HG03571 (cell line): ENCODE measurements around the gene TAS2R60.
"Not testable (repeated sequence)": the region's sequence is repeated elsewhere in the genome, so short reads cannot be mapped to it uniquely, and the experiment has no call there.

Source experiments
- ATAC-seq: cut with Tn5 transposase; IDR thresholded peaks from one replicate; pipeline ENCODE4 v1.9.1; 2021; ENCODE audit not compliant: unreplicated experiment

Gene TAS2R60

DNA sequence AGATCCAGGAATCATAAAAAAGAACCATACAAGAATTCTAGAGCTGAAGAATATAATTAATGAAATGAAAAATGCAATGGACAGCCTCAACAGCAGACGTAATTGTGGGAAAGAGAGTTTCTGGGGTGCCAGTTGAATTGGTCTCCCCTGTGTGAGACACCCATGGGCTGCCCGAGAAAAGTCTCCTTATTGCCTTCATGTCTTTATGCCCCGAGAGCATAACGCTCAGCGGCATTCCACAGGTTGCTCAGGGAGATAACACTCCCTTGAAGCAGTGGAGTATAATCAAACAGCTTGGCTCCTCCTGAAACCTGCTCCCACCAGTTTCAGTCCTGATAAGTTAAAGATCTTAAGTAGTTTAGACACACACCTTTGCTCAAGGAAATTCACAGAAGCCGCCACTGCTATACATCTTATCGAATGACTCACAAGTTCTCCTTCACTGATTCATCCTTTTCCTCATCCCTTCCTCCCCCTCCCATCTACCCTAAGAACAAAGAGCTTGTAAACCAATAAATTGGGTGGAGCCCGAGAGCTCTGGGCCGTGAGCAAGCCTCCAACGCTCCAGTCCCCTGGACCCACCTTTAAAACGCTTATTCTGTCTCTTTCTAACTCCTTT is 28.9 kb downstream of the TAS2R60 start:
- not testable (repeated sequence) for ATAC-seq

DNA sequence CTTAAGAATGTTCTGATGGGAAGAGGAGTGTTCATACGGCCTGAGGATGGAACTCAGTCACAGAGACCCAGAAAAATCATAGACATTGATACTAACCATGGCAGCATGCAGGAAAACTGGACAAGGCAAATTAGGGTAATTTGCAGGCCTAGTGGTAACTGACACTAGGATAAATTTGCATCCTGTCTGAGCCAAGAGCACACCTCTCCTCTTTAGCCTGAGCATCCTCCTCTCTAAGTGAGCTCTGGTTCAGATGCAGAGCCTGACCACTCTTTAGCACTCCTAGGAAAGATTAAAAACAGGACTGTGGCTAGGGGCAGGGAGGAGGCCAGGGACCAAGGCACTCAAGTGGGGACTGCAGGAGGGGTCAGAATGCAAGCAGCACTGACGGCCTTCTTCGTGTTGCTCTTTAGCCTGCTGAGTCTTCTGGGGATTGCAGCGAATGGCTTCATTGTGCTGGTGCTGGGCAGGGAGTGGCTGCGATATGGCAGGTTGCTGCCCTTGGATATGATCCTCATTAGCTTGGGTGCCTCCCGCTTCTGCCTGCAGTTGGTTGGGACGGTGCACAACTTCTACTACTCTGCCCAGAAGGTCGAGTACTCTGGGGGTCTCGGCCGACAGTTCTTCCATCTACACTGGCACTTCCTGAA is 34.4 kb downstream of the TAS2R60 start, which contains the start of gene TAS2R41:
Gene TAS2R41 (plus strand): TSS at position 373 of the 650 bp plus-strand sequence. CDS start 0 bp downstream, at position 373.
- ATAC-seq = no peak

DNA sequence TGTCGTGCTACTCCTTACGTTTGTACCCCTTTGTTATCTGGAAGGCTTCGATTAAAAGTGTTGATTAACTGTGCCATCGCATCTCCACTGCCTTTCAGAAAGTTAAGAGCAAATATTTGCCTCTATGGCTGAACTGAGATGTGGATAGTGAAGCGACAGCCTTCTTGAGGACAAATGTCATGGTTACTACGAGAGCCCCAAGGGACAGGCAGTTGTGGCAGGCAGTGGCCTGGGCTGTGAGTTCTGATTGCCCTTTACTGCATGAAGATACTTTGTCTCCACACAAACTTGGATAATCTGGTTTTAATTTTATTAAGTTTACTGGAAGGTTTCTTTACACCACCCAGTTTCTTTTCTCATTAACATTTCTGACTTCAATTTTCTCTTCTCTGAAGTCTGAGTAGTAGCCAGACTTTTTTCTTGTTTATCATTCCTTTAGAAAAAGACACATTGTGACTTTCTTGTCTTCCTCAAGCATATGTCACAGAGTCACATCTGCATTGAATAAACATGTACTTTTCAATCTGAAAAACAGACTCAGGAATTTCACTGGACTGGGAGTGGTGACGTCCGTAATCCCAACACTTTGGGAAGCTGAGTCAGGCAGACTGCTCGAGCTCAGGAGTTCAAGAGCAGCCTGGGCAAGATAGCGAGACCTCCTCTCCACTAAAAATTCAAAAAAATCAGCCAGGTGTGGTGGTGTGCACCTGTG is 36.0 kb downstream of the TAS2R60 start:
- no peak for ATAC-seq

DNA sequence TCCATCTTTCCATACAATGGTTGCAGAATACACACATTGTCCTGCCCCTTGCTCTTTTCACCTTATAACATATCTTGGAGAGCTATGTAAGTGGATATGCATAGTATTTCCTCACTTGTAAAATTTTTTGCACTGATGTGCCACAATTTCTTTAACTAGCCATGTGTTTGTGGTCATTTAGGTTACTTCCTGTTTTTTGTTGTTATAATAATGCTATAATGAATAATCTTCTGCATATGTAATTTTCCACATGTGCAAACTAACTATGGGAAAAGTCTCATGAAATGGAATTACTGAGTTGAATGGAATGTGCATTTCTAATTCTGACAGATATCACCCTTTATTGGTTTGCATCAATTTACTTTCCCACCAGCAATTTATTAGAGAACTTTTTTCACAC is 37.2 kb downstream of the TAS2R60 start:
- ATAC-seq = no peak

DNA sequence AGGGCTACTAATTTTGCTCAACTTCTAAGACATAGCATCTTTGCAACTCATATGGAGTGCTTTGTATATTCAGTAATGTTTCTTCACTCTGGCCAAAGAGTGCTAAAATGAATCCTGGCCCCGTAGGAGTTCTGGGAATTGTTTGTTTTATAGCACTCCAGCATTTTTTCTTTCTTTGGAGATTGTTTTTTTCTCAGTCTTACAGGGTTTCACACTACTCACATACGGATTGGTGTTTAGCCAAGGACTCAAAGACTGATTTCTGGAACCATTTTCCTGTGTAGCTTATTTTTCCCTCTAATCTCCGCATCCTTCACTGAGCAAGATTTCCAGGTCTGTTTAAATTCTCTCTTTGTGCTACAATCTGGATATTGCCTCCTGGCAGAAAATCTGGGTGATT is 40.9 kb downstream of the TAS2R60 start:
- no peak for ATAC-seq

DNA sequence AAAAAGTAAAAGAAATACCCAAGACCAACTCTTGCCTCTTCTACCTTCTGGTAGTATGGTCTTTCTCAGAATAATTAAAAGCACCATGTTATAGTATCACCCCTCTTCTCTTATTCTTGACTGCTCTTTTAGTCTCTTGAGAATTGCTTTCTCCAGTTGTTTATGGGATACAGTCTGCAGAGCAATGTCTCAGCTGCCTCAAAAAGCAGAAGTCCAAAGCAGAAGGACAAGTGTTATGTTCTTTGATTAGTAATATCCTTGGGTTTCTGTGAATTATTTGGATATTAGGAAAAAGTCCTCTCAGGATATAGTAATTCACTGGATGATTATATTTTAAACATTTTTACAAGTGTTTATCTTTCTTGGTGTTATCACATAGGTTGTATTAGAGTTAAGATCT is 41.8 kb downstream of the TAS2R60 start:
- ATAC-seq = no peak

DNA sequence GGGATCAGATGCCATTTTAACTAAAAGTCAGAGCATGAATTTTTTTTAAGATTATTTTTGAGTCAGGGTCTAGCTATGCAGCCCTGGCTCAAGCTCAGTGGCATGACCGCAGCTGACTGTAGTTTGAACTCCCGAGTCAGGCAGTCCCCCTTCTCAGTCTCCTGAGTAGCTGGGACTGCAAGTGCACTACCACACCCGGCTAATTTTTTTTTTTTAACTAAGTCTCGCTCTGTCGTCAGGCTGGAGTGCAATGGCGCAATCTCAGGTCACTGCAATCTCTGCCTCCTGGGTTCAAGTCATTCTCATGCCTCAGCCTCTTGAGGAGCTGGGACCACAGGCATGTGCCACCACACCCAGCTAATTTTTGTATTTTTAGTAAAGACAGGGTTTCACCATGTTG is 42.2 kb downstream of the TAS2R60 start:
- no peak for ATAC-seq

DNA sequence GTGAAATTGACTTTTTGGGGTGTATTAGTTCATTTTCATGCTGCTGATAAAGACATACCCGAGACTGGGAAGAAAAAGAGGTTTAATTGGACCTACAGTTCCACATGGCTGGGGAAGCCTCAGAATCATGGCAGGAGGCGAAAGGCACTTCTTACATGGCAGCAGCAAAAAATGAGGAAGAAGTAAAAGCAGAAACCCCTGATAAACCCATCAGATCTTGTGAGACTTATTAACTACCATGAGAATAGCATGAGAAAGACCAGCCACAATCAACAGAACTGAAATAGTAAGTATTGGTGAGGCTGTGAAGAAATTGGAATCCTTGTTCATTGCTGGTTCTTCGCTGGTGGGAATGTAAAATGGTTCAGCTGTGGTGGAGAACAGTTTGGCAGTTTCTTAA is 43.0 kb downstream of the TAS2R60 start:
- ATAC-seq = not testable (repeated sequence)

DNA sequence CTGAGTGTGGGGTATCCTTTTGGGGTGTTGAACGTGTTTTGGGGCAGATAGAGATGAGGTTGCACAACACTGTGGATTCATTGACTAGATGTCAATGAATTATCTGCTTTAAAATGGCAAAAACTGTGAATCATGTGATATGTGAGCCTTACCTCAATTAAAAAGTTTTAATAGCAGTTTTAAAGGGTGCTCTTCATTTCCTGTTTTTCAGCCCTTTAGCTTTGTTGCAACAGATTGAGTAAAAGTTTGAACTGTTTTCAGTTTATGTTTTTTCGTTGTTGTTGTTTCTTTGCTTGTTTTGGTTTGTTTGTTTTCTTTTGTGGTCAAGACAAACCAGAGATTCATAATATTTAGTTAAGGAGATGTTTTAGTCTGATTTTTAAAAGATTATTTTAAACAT is 43.8 kb downstream of the TAS2R60 start:
- no peak for ATAC-seq

DNA sequence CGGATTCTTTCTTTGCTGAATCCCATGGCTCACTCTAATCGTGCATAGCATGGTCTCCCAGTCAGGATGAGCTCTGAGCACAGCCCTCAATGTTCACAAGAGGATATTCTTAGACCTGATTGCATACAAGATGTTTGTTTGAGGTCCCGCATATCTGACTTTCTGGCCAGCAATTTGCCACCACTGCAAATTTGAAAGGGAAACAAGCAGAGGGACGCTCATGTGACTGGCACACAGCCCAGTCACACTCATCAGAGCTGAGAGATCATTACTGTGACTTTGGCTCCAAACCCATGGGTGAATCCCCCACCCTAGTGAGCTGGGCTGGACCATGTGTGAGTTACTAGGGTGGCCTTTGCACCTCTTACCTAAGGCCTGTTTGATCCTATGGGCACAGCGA is 44.3 kb downstream of the TAS2R60 start:
- no peak for ATAC-seq

DNA sequence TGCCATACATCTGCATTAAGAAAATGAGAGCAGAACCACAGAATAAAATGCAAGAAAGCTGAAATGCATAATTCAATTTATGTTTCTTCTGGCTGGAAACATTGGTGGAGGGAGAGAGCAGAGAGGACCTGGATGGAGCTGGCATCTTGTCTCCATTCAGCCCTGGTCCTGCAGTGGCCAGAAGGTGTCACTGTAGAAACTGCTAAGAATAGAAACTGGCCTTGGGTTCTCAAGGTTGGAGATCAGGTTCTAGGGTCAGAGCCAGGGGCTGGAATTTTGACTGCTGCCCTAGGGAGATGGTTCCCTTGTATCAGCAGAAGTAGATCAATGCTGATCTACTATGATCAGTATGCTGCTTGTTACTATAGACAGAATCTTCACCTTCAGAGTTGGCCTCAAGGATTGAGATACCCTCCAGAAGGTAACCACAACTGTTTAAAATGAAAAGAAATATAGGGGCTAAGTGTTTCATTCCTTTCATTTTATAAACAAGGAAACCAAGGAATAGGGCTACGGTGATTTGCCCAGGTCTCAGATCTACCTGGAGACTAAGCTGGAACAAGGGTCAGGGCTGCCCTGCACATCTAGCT is 47.6 kb downstream of the TAS2R60 start:
- ATAC-seq = no peak

DNA sequence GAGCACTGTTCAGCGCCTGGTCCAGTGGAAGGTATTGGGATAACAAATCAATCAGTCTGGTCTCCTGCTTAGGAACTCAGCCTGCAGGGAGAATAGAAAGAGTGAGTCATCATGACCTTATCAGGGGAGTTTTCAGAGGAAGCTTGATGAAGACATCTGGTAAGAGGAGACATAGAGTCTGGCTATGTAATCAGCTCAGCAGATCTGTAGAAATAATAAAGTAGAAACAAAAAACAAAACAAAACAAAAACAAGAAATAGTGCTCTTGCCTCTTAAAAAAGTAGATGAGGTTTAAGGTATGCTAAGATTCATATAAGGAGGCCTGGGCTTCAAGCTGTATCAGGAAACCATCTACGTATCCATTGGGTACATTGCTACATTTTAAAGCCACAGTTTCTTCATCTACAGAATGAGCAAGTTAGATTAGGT is 48.8 kb downstream of the TAS2R60 start:
- no peak for ATAC-seq

DNA sequence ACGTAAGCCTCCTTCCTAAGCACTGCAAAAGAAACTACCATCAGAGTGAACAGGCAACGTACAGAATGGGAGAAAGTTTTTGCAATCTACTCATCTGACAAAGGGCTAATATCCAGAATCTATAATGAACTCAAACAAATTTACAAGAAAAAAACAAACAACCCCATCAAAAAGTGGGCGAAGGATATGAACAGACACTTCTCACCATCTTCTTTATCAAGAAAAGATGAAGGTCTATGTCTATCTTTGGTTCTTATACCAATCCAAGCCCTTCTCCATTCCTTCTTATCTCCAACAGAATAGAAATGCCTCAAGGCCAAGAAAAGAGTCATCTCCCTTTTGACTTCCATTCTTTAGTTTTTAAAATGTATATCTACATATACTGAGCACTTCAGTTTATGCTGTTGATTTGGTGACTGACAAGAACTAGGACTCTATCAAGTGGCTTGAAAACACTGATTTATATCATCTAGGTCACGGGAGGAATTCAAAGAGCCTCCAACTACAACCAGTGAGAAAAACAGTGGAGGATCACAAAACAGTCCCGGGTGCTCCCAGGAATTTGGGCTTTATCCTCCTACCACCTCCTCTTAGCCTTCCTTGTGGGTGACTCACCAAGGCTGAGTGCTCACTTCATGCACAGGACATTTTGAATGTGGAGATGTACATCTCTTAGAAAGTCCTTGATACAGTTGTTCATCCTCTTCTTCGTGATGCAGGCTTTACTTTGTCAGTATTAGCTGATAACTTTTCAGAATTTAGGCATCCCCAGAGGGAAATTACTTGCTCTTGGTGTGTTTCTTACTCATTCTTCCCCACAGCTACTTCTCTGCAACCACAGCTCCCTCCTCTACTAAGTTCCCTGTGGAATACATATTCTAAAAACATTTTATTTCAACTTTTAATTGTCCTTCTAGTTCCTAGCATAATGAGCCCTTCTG is 49.8 kb downstream of the TAS2R60 start:
- ATAC-seq = no peak

DNA sequence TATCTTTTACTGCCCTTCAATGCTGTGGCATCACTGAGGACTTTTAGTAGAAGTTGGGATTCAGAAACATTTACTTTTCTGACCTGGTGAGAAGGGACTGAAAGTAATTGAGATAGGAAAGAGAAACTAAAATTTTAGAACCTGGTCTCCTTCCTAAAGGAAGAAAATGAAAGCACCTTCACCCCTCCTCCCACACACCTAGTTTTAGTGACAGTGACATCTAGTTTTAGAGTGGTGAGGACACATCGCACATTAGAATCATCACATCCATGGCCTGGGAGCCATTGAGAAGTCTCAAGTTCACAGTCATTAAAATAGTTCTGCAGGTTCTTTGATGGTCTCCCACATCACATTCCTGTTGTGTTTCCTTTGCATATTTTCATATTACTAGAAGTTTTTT is 50.5 kb downstream of the TAS2R60 start:
- no peak for ATAC-seq
